Ramos (cell line): ENCODE measurements around the gene RNF43.

Source experiments
- in situ Hi-C: fragments of 300-500 bp; cut with MboI; formaldehyde crosslinking; loops from one replicate; pipeline ENCODE4 v1.14.3; 2022; ENCODE audit warnings: low sequenced_read_pairs; ENCODE audit not compliant: unreplicated experiment

The RNF43 gene

GRCh38 chr17:58383892-58384462 is 33.4 kb downstream of the RNF43 start:
- in situ Hi-C loops: no loop called here

- in situ Hi-C loops: no loop called here
Observed at GRCh38 chr17:58382872-58383242, 34.5 kb downstream of the RNF43 start.

- in situ Hi-C loops: no loop called here
Observed at GRCh38 chr17:58382108-58382871, 35.0 kb downstream of the RNF43 start.

GRCh38 chr17:58381124-58382035 is 36.0 kb downstream of the RNF43 start:
- in situ Hi-C loops: no loop called here

- in situ Hi-C loops: no loop called here
Observed at GRCh38 chr17:58380207-58381123, 36.9 kb downstream of the RNF43 start.

- in situ Hi-C loops: no loop called here
Observed at GRCh38 chr17:58379511-58379824, 37.9 kb downstream of the RNF43 start.

- in situ Hi-C loops: no loop called here
Observed at GRCh38 chr17:58378733-58379510, 38.4 kb downstream of the RNF43 start.

- in situ Hi-C loops: no loop called here
Observed at GRCh38 chr17:58377661-58378060, 39.7 kb downstream of the RNF43 start.

GRCh38 chr17:58377093-58377601 is 40.2 kb downstream of the RNF43 start:
- in situ Hi-C loops: no loop called here

GRCh38 chr17:58376472-58377000 is 40.8 kb downstream of the RNF43 start:
- in situ Hi-C loops: no loop called here

GRCh38 chr17:58375811-58376210 is 41.5 kb downstream of the RNF43 start:
- in situ Hi-C loops: no loop called here

- in situ Hi-C loops: no loop called here
Observed at GRCh38 chr17:58375256-58375655, 42.1 kb downstream of the RNF43 start.

GRCh38 chr17:58373923-58374322 is 43.4 kb downstream of the RNF43 start:
- in situ Hi-C loops: no loop called here

GRCh38 chr17:58373003-58373402 is 44.3 kb downstream of the RNF43 start:
- in situ Hi-C loops: no loop called here

GRCh38 chr17:58371300-58371950 is 45.9 kb downstream of the RNF43 start:
- in situ Hi-C loops: no loop called here

GRCh38 chr17:58370716-58371115 is 46.6 kb downstream of the RNF43 start:
- in situ Hi-C loops: no loop called here

- in situ Hi-C loops: no loop called here
Observed at GRCh38 chr17:58370309-58370708, 47.0 kb downstream of the RNF43 start.

- in situ Hi-C loops: no loop called here
Observed at GRCh38 chr17:58369214-58370031, 47.9 kb downstream of the RNF43 start.
